Measurements from ENCODE around the gene DENND4B.
"Not testable (repeated sequence)": the region's sequence is repeated elsewhere in the genome, so short reads cannot be mapped to it uniquely, and the experiment has no call there.

DENND4B gene

GRCh38 chr1:153916297-153916696 is 30.2 kb downstream of the DENND4B start:
- H3K79me2 ChIP-seq (ENCODE audit: control insufficient read depth, low read length), result peaks cover 100% of the 10 kb centered on the region
- H3K27ac ChIP-seq (ENCODE audit: low read depth, low read length), result no peak overlapping the region
- H3K27me3 ChIP-seq (ENCODE audit: control insufficient read depth, low read length), result no peaks in the 10 kb centered on the region
- H3K4me2 ChIP-seq (ENCODE audit: low read length), result no peak overlapping the region
- H3K9me2 ChIP-seq (replicated peaks; ENCODE audit: control insufficient read depth, low read length), result no peaks in the 10 kb centered on the region
- TF ChIP-seq CTCF (IDR thresholded peaks at IDR 0.05; ENCODE audit: low read depth, low read length, poor library complexity, severe bottlenecking) (no peak), EZH2phosphoT487 (IDR thresholded peaks at IDR 0.05; ENCODE audit: borderline replicate concordance, low read length) (no peak)
- no peak overlapping the region for H3K4me3 ChIP-seq (ENCODE audit: low read length)
- no peaks in the 10 kb centered on the region for H3K9me3 ChIP-seq (ENCODE audit: control insufficient read depth, insufficient read depth, low read length)
- peaks cover 3% of the 10 kb centered on the region for H3F3A ChIP-seq (ENCODE audit: control insufficient read depth, insufficient read depth)
- peaks cover 49% of the 10 kb centered on the region for H3K36me3 ChIP-seq (ENCODE audit: control insufficient read depth, low read length)
- peaks cover 29% of the 10 kb centered on the region for H3K4me1 ChIP-seq (ENCODE audit: control insufficient read depth, low read length)
- peaks cover 32% of the 10 kb centered on the region for H4K20me1 ChIP-seq (ENCODE audit: control insufficient read depth, insufficient read depth, low read depth, low read length)

- Histone ChIP-seq H3K79me2 (ENCODE audit: control insufficient read depth, low read length) (peaks cover 100% of the 10 kb centered on the region), H3K27me3 (ENCODE audit: control insufficient read depth, low read length) (no peaks in the 10 kb centered on the region), H3F3A (ENCODE audit: control insufficient read depth, insufficient read depth) (no peaks in the 10 kb centered on the region), H4K20me1 (ENCODE audit: control insufficient read depth, insufficient read depth, low read depth, low read length) (peaks cover 5% of the 10 kb centered on the region; the same call in 1 of the 2 replicates), H3K4me1 (ENCODE audit: control insufficient read depth, low read length) (no peaks in the 10 kb centered on the region), H3K27ac (ENCODE audit: low read depth, low read length) (no peak overlapping the region), H3K36me3 (ENCODE audit: control insufficient read depth, low read length) (peaks cover 29% of the 10 kb centered on the region), H3K4me3 (ENCODE audit: low read length) (no peak overlapping the region), H3K9me3 (ENCODE audit: control insufficient read depth, insufficient read depth, low read length) (no peaks in the 10 kb centered on the region), H3K4me2 (ENCODE audit: low read length) (no peak overlapping the region), H3K9me2 (replicated peaks; ENCODE audit: control insufficient read depth, low read length) (no peaks in the 10 kb centered on the region)
- TF ChIP-seq EZH2phosphoT487 (IDR thresholded peaks at IDR 0.05; ENCODE audit: borderline replicate concordance, low read length) (no peak), CTCF (IDR thresholded peaks at IDR 0.05; ENCODE audit: low read depth, low read length, poor library complexity, severe bottlenecking) (no peak)
These were observed 34.2 kb downstream of the DENND4B start for GRCh38 chr1:153912349-153912748.

GRCh38 chr1:153910560-153910959 is 36.0 kb downstream of the DENND4B start:
- Histone ChIP-seq H3K36me3 (ENCODE audit: control insufficient read depth, low read length) (peaks cover 27% of the 10 kb centered on the region), H4K20me1 (ENCODE audit: control insufficient read depth, insufficient read depth, low read depth, low read length) (peaks cover 10% of the 10 kb centered on the region; the same call in 1 of the 2 replicates), H3K79me2 (ENCODE audit: control insufficient read depth, low read length) (peaks cover 100% of the 10 kb centered on the region)
- not testable (repeated sequence) for H3K9me2 ChIP-seq (replicated peaks; ENCODE audit: control insufficient read depth, low read length); H3K4me3 ChIP-seq (ENCODE audit: low read length); H3K4me2 ChIP-seq (ENCODE audit: low read length); H3K9me3 ChIP-seq (ENCODE audit: control insufficient read depth, insufficient read depth, low read length); H3K4me1 ChIP-seq (ENCODE audit: control insufficient read depth, low read length); H3K27ac ChIP-seq (ENCODE audit: low read depth, low read length); H3F3A ChIP-seq (ENCODE audit: control insufficient read depth, insufficient read depth); H3K27me3 ChIP-seq (ENCODE audit: control insufficient read depth, low read length)

GRCh38 chr1:153908071-153908470 is 38.4 kb downstream of the DENND4B start:
- Histone ChIP-seq H3K79me2 (ENCODE audit: control insufficient read depth, low read length) (peaks cover 100% of the 10 kb centered on the region), H3K27me3 (ENCODE audit: control insufficient read depth, low read length) (no peaks in the 10 kb centered on the region), H3K27ac (ENCODE audit: low read depth, low read length) (no peak overlapping the region), H3K4me1 (ENCODE audit: control insufficient read depth, low read length) (peaks cover 12% of the 10 kb centered on the region), H3K9me2 (replicated peaks; ENCODE audit: control insufficient read depth, low read length) (no peaks in the 10 kb centered on the region), H3K36me3 (ENCODE audit: control insufficient read depth, low read length) (peaks cover 29% of the 10 kb centered on the region), H3K4me2 (ENCODE audit: low read length) (no peak overlapping the region), H3K9me3 (ENCODE audit: control insufficient read depth, insufficient read depth, low read length) (no peaks in the 10 kb centered on the region), H3K4me3 (ENCODE audit: low read length) (no peak overlapping the region), H3F3A (ENCODE audit: control insufficient read depth, insufficient read depth) (no peaks in the 10 kb centered on the region), H4K20me1 (ENCODE audit: control insufficient read depth, insufficient read depth, low read depth, low read length) (peaks cover 20% of the 10 kb centered on the region; the same call in 1 of the 2 replicates)
- TF ChIP-seq CTCF (IDR thresholded peaks at IDR 0.05; ENCODE audit: low read depth, low read length, poor library complexity, severe bottlenecking), result no peak
- no peak for TF ChIP-seq EZH2phosphoT487 (IDR thresholded peaks at IDR 0.05; ENCODE audit: borderline replicate concordance, low read length)

Measured in DOHH2 (cell line).